ENCODE measurements around the gene EFTUD2. TPM values are rescaled to one million over a fixed set of nuclear protein-coding genes. Genes with fewer than 3 reads are reported as not detected.
A peak's percentile ranks its signal among the peaks of the same experiment; 100 is the strongest.

The EFTUD2 gene
- total RNA-seq, 1 experiment from 2014 or later = 150 TPM

GRCh38 chr17:44898768-44899073 is 524 bp downstream of the EFTUD2 start:
- H3K9me3 ChIP-seq (ENCODE audit: control insufficient read depth in 1 of 2, insufficient read depth in 1 of 2, low read depth in 1 of 2, low read length in 2 of 2) = no peaks in the 10 kb centered on the region
- H3K4me2 ChIP-seq (ENCODE audit: low read length) = peak overlapping the region; percentile 88
- no peak overlapping the region for H2AFZ ChIP-seq (ENCODE audit: low read depth, low read length, poor library complexity, severe bottlenecking)
- H3K4me1 ChIP-seq (ENCODE audit: control insufficient read depth in 1 of 2, insufficient read depth in 2 of 2, low read length in 2 of 2) = peaks cover 9 to 37% of the 10 kb centered on the region in 2 experiments; a peak in 3 of 4 replicates
- ChIA-PET RAD21 (ENCODE audit: low non-redundant PET in 1 of 2, low total read pairs in 2 of 2, uncharacterized antibody in 2 of 2, unreplicated experiment in 2 of 2) (no interaction called here), POLR2A (interaction anchor here (0.6 to 0.7 kb wide), 2 partner anchors 250 to 1914 kb away, joined by 3 to 4 read pairs; no protein-coding TSS in a partner anchor), CTCF (interaction anchor here (1.0 kb wide), 1 partner anchor 12 kb away, joined by 5 read pairs; no protein-coding TSS in a partner anchor)
- H3K36me3 ChIP-seq (ENCODE audit: control insufficient read depth in 1 of 2, insufficient read depth in 2 of 2, low read length in 2 of 2) = peaks cover 11 to 12% of the 10 kb centered on the region in 2 experiments; a peak in 3 of 4 replicates
- TF ChIP-seq JUND (IDR thresholded peaks at IDR 0.05) (no peak), POLR2AphosphoS5 (IDR thresholded peaks at IDR 0.05; ENCODE audit: low read depth, low read length) (no peak), EGR1 (IDR thresholded peaks at IDR 0.05; ENCODE audit: low read depth) (no peak), SRF (IDR thresholded peaks at IDR 0.05; ENCODE audit: low read depth) (no peak), ZBTB33 (IDR thresholded peaks at IDR 0.05; ENCODE audit: extremely low read depth, insufficient replicate concordance, low read length) (no peak), SP1 (IDR thresholded peaks at IDR 0.05; ENCODE audit: low read depth) (no peak), ELF1 (IDR thresholded peaks at IDR 0.05; ENCODE audit: borderline replicate concordance, low read depth) (no peak), EZH2 (IDR thresholded peaks at IDR 0.05) (no peak), CEBPB (IDR thresholded peaks at IDR 0.05; ENCODE audit: low read depth) (no peak), ZNF274 (IDR thresholded peaks at IDR 0.05; ENCODE audit: low read depth, low read length) (no peak), ZFX (IDR thresholded peaks at IDR 0.05) (no peak), EZH2phosphoT487 (IDR thresholded peaks at IDR 0.05; ENCODE audit: borderline replicate concordance) (no peak), SIN3A (IDR thresholded peaks at IDR 0.05; ENCODE audit: low read depth) (no peak), POLR2A (IDR thresholded peaks at IDR 0.05; ENCODE audit: borderline replicate concordance, extremely low read depth, insufficient read depth, insufficient read length) (no peak)
- TF ChIP-seq, protein P1, sequence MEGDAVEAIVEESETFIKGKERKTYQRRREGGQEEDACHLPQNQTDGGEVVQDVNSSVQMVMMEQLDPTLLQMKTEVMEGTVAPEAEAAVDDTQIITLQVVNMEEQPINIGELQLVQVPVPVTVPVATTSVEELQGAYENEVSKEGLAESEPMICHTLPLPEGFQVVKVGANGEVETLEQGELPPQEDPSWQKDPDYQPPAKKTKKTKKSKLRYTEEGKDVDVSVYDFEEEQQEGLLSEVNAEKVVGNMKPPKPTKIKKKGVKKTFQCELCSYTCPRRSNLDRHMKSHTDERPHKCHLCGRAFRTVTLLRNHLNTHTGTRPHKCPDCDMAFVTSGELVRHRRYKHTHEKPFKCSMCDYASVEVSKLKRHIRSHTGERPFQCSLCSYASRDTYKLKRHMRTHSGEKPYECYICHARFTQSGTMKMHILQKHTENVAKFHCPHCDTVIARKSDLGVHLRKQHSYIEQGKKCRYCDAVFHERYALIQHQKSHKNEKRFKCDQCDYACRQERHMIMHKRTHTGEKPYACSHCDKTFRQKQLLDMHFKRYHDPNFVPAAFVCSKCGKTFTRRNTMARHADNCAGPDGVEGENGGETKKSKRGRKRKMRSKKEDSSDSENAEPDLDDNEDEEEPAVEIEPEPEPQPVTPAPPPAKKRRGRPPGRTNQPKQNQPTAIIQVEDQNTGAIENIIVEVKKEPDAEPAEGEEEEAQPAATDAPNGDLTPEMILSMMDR (IDR thresholded peaks at IDR 0.05 in 2 of 3, conservative IDR thresholded peaks at IDR 0.05 in 1 of 3; ENCODE audit: borderline replicate concordance in 1 of 3, insufficient read depth in 1 of 3, low read depth in 2 of 3, low read length in 2 of 3) = no peak
- TF ChIP-seq, protein P2, sequence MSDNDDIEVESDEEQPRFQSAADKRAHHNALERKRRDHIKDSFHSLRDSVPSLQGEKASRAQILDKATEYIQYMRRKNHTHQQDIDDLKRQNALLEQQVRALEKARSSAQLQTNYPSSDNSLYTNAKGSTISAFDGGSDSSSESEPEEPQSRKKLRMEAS (IDR thresholded peaks at IDR 0.05) = no peak
- TF ChIP-seq, protein P3, sequence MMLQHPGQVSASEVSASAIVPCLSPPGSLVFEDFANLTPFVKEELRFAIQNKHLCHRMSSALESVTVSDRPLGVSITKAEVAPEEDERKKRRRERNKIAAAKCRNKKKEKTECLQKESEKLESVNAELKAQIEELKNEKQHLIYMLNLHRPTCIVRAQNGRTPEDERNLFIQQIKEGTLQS (IDR thresholded peaks at IDR 0.05) = no peak
- BruUV-seq (replicated peaks) = TSS peak; percentile 90
- H3K9me2 ChIP-seq (ENCODE audit: insufficient read depth) = no peaks in the 10 kb centered on the region
- H3K79me2 ChIP-seq (ENCODE audit: insufficient read depth, low read length) = peaks cover 56% of the 10 kb centered on the region
- peak overlapping the region; percentile 91 for H3K27ac ChIP-seq (ENCODE audit: low read depth, low read length)
- no peaks in the 10 kb centered on the region for H4K20me1 ChIP-seq (ENCODE audit: insufficient read depth)
- DNase-seq (ENCODE audit: low read depth, low spot score) (no peak), ATAC-seq (no peak)
- H3K4me3 ChIP-seq (replicated peaks in 1 of 2; ENCODE audit: low read depth in 1 of 2, low read length in 2 of 2) = peak overlapping the region; percentile 75 to 90
- peak overlapping the region; percentile 98 for H3K9ac ChIP-seq (ENCODE audit: low read length)
- intact Hi-C loops (cut with micrococcal nuclease) = no loop called here
- no peaks in the 10 kb centered on the region for H3K27me3 ChIP-seq (ENCODE audit: insufficient read depth, low read length)
